HL-60/S4 (cell line): ENCODE data around the gene R3HDM4.
"Not testable (repeated sequence)": the region's sequence is repeated elsewhere in the genome, so short reads cannot be mapped to it uniquely, and the experiment has no call there.

Source experiments
- in situ Hi-C: fragments of 300-500 bp; cut with MboI; formaldehyde crosslinking; loops from 2 replicates; pipeline ENCODE4 v1.14.3; 2022; ENCODE audit warnings: low sequenced_read_pairs

Gene R3HDM4

GRCh38 chr19:913080-913748 is at the start of gene R3HDM4:
Gene R3HDM4 (minus strand): TSS chr19:913219. CDS start chr19:913157, 62 bp downstream.
- in situ Hi-C loops, result no loop called here

DNA sequence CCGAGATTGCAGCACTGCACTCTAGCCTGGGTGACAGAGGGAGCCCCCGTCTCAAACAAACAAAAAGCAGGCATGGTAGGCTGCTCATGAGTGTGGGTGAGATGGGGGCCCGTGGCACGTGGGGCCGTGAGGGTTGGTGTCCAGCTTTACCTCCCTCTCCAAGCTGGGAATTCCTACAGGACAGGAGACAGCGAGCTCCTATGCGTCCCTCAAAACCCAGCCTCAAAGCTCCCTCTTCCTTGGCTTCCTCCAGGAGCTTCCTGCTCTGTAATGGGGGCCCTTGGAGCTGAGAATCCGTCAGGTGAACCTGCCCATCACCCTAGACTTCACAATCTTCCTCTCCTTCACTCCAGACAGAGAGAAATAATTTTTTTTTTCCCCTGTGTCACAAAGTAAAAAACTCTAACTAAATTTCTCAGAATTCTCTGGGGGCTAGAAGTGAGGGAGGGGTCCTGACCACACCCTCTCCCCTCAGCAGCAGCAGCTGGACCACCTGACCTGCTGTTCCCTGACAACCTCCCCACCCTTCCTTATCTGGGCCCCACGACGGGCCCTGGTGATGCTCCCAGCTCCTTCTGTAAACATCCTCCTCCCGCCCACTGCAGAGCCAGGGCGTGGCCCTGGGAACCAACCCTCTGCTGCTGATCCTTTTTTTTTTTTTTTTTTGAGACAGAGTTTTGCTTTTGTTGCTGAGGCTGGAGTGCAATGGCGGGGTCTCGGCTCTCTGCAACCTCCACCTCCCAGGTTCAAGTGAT is 49.0 kb upstream of the R3HDM4 start:
- in situ Hi-C loops, result no loop called here

DNA sequence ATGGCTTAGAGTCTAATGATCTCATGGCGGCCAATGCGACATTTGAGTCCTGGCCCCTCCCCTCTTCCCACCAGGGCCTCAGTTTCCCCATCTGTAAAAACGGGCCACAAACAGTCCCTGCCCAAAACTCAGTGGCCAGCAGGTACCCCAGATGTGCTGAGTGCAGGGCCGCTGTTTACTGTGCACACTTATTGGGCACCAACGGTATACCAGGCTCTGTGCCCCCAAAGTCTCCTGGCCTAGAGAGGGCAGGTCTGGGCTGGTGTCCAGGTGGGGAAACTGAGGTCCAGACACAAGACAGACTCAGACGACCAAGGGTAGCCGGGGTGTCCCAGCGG is 47.6 kb upstream of the R3HDM4 start:
- in situ Hi-C loops, result no loop called here

GRCh38 chr19:960020-960419 is 47.0 kb upstream of the R3HDM4 start:
- in situ Hi-C loops, result no loop called here

DNA sequence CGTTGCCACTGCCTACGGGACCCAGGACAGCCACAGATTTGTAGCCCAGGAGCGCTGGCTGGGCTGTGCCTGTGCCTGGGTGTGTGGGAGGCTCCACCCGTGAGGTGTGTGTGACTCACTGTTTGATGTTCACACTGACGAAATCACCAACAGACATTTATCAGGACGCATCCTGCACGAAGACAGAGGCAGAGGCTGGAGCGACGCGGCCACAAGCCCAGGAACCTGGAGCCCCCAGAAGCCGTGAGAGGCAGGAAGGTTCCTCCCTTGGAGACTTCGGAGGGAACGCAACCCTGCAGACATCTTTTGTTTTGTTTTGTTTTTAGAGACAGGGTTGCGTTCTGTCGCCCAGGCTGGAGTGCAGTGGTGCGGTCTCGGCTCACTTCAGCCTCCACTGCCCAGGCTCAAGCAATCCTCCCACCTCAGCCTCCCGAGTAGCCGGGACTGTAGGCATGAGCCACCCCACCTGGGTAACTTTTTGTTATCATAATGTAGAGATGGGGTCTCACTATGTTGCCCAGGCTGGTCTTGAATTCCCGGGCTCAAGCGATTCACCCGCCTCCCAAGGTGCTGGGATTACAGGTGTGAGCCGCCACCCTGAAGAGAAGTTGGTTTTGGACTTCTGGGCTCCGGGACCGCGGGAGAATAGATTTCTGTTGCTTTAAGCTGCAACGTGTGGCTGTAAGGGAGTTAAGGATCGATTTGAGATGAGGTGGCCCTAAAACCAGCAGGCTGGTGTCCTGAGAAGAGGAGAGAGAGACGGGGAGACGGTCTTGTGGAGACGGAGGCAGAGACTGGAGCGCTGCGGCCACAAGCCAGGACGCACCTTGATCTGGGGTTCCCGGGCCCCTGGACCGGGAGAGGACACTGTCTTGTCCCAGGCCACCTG is 46.2 kb upstream of the R3HDM4 start:
- in situ Hi-C loops, result no loop called here

- in situ Hi-C loops, result not testable (repeated sequence)
Observed at GRCh38 chr19:957578-957977, 44.6 kb upstream of the R3HDM4 start.

DNA sequence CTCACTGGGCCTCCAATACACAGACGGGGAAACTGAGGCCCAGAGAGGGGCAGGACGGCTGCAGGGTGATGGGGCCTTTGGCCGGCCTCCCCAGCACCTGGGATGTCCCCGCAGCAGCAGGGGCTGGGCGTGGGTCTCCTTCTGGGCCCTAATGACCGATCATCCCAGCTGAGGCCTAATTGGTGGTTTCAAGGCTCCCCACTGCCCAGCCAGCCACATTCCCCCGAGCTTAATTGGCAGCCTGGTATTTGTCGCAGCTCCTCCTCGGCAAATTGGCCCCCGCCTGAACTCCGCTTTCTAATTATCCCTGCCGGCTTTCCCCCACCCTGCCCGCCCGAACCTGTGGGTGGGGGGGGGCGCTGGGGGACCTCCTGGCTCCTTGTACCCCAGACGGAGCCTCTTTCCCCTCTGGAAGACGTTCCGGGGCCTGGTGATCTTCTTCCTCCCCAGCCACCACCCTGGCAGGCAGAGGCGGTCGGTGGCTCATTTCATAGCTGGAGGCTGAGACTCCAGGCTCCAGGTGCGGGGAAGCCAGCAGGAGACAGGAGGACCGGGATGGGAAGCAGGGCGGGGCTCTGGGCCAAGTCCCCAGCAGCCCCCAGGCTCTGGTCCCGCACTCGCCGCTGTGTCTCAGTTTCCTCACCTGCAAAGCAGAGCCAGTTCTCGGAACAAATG is 43.9 kb upstream of the R3HDM4 start:
- in situ Hi-C loops, result no loop called here

GRCh38 chr19:955803-956765 is 43.1 kb upstream of the R3HDM4 start:
- in situ Hi-C loops, result no loop called here

- in situ Hi-C loops, result no loop called here
Observed at GRCh38 chr19:954672-955494, 41.9 kb upstream of the R3HDM4 start.

DNA sequence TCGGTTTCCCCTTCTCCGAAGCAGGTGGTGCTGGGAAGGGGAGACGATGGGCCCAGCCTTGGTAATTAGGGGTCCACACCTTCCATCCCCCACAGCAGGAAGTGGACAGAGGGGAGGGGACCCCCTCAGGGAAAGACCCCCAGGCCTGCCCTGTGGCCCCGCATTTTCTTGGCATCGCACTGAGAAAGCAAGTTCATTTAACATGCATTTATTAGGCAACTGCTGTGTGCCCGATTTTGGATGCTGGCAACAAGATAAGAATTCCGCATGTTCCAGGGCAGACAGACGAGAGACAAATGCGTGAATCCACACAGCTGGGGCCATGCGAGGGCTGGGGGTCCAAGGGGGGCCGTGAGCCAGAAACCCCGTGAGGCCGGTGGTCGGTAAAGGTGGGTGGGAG is 41.3 kb upstream of the R3HDM4 start:
- in situ Hi-C loops, result no loop called here

DNA sequence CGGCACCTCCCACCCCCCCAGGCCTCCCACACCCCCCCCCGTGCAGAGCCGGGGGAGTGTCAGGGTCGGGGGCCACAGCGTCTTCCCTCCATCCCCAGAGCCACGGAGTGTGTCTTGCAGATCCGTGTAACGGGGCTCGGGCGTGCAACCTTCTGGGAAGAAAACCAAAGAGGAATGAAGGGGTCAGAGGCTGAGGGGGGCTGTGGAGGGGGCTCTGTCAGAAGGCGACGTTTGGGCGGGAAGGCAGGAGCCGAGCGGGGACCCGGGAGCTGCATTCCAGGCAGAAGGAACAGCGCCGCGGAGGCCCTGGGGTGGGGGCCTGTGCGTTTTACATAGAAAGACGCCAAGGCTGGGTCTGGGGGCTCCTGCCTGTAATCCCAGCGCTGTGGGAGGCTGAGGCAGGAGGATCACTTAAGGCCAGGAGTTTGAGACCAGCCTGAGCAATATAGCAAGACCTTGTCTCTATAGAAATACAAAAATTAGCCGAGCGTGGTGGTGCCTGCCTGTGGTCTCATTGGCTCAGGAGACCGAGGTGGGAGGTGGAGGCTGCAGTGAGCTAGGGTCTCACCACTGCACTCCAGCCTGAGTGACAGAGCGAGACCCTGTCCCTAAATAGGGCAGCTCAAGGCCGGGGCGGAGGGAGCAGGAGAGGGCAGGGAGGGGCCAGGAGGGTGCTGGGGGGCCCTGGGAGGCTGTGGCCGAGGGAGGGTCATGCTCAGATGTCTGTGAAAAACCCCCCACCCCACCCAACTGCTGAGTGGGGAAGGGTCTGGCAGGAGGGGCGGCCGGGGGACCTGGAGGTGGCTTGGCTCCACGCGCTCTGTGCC is 40.6 kb upstream of the R3HDM4 start:
- in situ Hi-C loops, result no loop called here

- in situ Hi-C loops, result no loop called here
Observed at GRCh38 chr19:952680-953444, 39.8 kb upstream of the R3HDM4 start.

DNA sequence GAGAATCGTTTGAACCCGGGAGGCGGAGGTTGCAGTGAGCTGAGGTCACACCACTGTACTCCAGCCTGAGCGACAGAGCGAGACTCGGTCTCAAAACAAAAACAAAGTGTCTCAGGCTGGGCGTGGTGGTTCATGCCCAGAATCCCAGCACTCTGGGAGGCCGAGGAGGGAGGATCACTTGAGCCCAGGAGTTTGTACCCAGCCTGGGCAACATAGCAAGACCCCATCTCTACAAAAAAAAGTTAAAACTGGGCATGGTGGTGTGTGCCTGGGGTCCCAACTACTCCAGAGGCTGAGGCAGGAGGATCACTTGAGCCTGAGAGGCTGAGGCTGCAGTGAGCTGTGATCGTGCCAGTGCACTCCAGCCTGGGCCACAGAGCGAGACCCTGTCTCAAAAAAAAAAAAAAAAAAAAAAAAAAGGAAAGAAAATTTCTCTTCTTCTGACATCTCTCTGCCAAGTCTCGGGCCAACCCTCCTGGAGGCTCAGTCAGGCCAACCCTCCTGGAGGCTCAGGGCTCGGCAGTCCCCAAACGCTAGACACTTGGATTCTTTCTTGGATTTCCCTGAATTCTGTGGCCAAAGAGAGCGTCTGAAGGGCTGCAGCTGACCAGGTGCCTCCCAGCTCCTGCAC is 39.1 kb upstream of the R3HDM4 start:
- in situ Hi-C loops, result no loop called here

- in situ Hi-C loops, result no loop called here
Observed at GRCh38 chr19:950352-951066, 37.5 kb upstream of the R3HDM4 start.

DNA sequence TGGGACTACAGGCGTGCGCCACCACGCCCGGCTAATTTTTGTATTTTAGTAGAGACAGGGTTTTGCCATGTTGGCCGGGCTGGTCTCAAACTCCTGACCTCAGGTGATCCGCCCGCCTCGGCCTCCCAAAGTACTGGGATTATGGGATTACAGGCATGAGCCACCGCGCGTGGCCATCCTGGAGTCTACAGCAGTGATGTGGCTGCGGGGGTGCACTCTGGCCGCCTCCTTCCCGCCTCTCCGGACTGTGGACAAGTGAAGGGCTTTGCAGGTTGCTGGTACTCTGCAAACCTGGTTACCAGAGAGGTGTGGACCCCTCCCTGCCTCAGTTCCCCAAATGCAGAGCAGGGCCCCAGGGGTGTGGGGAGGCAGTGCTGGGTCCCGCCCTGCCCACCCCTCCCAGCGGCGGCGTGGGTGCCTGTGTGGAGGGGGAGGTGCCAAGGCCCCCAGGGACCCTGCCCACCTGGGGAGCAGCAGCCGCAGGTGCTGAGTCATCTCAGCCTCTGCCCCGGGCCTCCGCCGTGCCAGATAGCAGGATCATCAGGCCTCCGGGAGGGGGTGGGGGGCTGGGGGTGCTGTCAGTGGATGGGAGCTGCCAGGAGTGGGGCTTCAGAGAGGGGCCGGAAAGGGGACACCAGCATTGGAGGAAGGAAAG is 36.0 kb upstream of the R3HDM4 start:
- in situ Hi-C loops, result no loop called here
